ENCODE results near the gene ZNF385B. TPM values are rescaled to one million over a fixed set of nuclear protein-coding genes. Genes with fewer than 3 reads are reported as not detected.
A peak's percentile ranks its signal among the peaks of the same experiment; 100 is the strongest.

ZNF385B gene
- polyA plus RNA-seq, 1 of the 3 experiments (the other 2 are of a cell fraction), result 0.16 TPM

DNA sequence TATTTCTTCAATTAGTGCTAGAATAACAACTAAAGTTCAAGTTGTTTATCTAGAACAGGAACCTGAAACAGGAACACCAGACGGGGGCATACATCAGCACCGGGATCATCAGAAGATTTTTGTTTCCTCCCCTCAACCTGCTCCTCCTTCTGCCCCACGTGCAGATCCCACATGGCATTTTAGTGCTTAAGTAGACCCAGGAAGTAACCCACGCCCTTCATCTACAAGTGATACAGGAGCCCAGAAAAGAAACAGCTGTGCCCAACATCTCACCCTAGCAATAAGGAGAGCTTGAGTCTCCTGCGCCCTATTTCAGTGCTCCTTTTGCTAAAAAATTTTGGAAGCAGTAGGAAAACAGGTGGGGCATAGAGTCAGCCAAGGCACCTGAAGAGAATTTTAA, 5.2 kb downstream of the ZNF385B start (continued):
- TF ChIP-seq, protein P1, sequence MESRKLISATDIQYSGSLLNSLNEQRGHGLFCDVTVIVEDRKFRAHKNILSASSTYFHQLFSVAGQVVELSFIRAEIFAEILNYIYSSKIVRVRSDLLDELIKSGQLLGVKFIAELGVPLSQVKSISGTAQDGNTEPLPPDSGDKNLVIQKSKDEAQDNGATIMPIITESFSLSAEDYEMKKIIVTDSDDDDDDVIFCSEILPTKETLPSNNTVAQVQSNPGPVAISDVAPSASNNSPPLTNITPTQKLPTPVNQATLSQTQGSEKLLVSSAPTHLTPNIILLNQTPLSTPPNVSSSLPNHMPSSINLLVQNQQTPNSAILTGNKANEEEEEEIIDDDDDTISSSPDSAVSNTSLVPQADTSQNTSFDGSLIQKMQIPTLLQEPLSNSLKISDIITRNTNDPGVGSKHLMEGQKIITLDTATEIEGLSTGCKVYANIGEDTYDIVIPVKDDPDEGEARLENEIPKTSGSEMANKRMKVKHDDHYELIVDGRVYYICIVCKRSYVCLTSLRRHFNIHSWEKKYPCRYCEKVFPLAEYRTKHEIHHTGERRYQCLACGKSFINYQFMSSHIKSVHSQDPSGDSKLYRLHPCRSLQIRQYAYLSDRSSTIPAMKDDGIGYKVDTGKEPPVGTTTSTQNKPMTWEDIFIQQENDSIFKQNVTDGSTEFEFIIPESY (IDR thresholded peaks at IDR 0.05; ENCODE audit: borderline replicate concordance, low read depth), result no peak

DNA sequence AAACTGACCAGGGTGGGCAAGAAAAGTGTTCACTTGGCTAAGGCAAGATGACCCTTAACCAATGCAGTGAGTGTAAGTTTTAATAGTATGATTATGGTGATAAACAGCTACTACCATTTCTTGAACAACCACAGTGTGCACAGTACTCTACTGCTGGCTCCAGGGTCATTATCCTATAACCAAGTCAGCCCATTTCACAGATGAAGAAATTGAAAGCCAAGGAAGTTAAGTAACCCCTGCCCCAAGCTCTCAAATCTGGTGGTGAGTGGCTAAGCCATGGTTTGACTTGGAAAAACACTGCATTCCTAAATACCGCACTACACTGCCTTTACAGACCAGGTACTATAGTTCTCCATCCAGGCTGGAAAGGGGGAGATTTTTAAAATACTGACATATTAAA, 5.7 kb downstream of the ZNF385B start:
- H3K27ac ChIP-seq (ENCODE audit: low read depth in 2 of 2, low read length in 1 of 2), result no peak overlapping the region
- H3K27me3 ChIP-seq (ENCODE audit: insufficient read depth), result peaks cover 12% of the 10 kb centered on the region; the same call in 1 of the 2 replicates
- POLR2A ChIA-PET, result no interaction called here
- no peaks in the 10 kb centered on the region for H3F3A ChIP-seq (replicated peaks; ENCODE audit: insufficient read depth)
- no peak overlapping the region for H3K4me2 ChIP-seq
- 0 out of 2 replicates have a peak, but pooled peaks cover 4% of the 10 kb centered on the region for H3K9me3 ChIP-seq
- 0 out of 2 replicates have a peak, but pooled peaks cover 4% of the 10 kb centered on the region for H3K9me2 ChIP-seq
- no peak overlapping the region for H3K9ac ChIP-seq
- H3K4me1 ChIP-seq (ENCODE audit: control insufficient read depth in 1 of 2, insufficient read depth in 2 of 2, low read depth in 1 of 2, low read length in 1 of 2), result peaks cover 0 to 2% of the 10 kb centered on the region in 2 experiments; a peak in 1 of 4 replicates
- no peak overlapping the region for H3K4me3 ChIP-seq (ENCODE audit: low read depth in 2 of 2, low read length in 1 of 2)
- H3K36me3 ChIP-seq (replicated peaks in 1 of 2; ENCODE audit: control insufficient read depth in 1 of 2, insufficient read depth in 2 of 2, low read length in 1 of 2), result no peaks in the 10 kb centered on the region
- CTCF ChIA-PET, result interaction anchor here (0.6 to 1.9 kb wide), 3 partner anchors 13 to 222 kb away, joined by 3 to 9 read pairs (median 4); no protein-coding TSS in a partner anchor
- no peaks in the 10 kb centered on the region for H3K79me2 ChIP-seq (ENCODE audit: insufficient read depth)
- WGBS (ENCODE audit: low lambda C conversion rate), result 100% methylated on average over 1 of the region's 1 CpG
- TF ChIP-seq MXI1 (IDR thresholded peaks at IDR 0.05; ENCODE audit: low read depth, low read length), result no peak
- no peak for TF ChIP-seq TCF12 (IDR thresholded peaks at IDR 0.05)
- no peak for TF ChIP-seq JUND (IDR thresholded peaks at IDR 0.05)
- no peak for TF ChIP-seq SIN3A (IDR thresholded peaks at IDR 0.05; ENCODE audit: borderline replicate concordance, low read depth, low read length)
- TF ChIP-seq, protein P2, sequence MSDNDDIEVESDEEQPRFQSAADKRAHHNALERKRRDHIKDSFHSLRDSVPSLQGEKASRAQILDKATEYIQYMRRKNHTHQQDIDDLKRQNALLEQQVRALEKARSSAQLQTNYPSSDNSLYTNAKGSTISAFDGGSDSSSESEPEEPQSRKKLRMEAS (IDR thresholded peaks at IDR 0.05; ENCODE audit: low read depth), result no peak
- TF ChIP-seq, protein P3, sequence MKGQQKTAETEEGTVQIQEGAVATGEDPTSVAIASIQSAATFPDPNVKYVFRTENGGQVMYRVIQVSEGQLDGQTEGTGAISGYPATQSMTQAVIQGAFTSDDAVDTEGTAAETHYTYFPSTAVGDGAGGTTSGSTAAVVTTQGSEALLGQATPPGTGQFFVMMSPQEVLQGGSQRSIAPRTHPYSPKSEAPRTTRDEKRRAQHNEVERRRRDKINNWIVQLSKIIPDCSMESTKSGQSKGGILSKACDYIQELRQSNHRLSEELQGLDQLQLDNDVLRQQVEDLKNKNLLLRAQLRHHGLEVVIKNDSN (IDR thresholded peaks at IDR 0.05; ENCODE audit: borderline replicate concordance, low read depth), result no peak
- TF ChIP-seq EP300 (IDR thresholded peaks at IDR 0.05; ENCODE audit: borderline replicate concordance in 1 of 2, low read depth in 1 of 2, low read length in 1 of 2), result no peak
- no peak for TF ChIP-seq SMC3 (IDR thresholded peaks at IDR 0.05; ENCODE audit: low read depth, low read length)
- TF ChIP-seq CHD2 (IDR thresholded peaks at IDR 0.05; ENCODE audit: low read length, partially characterized antibody), result no peak
- TF ChIP-seq MEF2A (IDR thresholded peaks at IDR 0.05; ENCODE audit: borderline replicate concordance, low read depth), result no peak
- no peak for TF ChIP-seq RXRA (IDR thresholded peaks at IDR 0.05; ENCODE audit: borderline replicate concordance, low read depth)
- no peak overlapping the region for H2AFZ ChIP-seq (ENCODE audit: low read depth)
- DNase-seq, result no peak
- no peaks in the 10 kb centered on the region for H4K20me1 ChIP-seq (ENCODE audit: insufficient read depth)

DNA sequence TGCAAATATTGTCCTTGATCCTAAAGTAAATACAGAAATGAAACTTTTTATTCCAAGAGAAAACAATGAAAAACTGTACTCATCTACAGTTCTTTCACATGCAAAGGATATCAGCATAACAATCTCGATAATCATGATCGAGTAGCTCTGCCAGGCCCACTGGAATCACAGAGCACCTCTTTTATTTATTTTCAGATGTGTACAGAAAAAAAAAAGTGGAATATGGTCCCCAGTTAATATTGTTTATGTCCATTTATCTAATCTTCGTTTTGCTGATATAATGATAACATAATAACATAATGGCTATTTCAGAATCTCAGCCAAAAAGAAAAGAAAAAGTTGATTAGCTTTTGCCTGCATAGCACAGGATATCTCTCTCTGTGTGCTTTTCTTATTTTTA, 6.5 kb downstream of the ZNF385B start:
- 8% methylated on average over 3 of the region's 3 CpGs for WGBS (ENCODE audit: low lambda C conversion rate)
- Histone ChIP-seq H3K4me3 (ENCODE audit: low read depth in 2 of 2, low read length in 1 of 2) (no peak overlapping the region), H3K9me2 (0 out of 2 replicates have a peak, but pooled peaks cover 4% of the 10 kb centered on the region), H3K36me3 (replicated peaks in 1 of 2; ENCODE audit: control insufficient read depth in 1 of 2, insufficient read depth in 2 of 2, low read length in 1 of 2) (no peaks in the 10 kb centered on the region), H2AFZ (ENCODE audit: low read depth) (no peak overlapping the region), H3K4me1 (ENCODE audit: control insufficient read depth in 1 of 2, insufficient read depth in 2 of 2, low read depth in 1 of 2, low read length in 1 of 2) (peaks cover 0 to 2% of the 10 kb centered on the region in 2 experiments; a peak in 1 of 4 replicates), H3K79me2 (ENCODE audit: insufficient read depth) (no peaks in the 10 kb centered on the region), H3K9me3 (0 out of 2 replicates have a peak, but pooled peaks cover 4% of the 10 kb centered on the region), H3K4me2 (no peak overlapping the region), H3K27ac (ENCODE audit: low read depth in 2 of 2, low read length in 1 of 2) (no peak overlapping the region), H4K20me1 (ENCODE audit: insufficient read depth) (no peaks in the 10 kb centered on the region), H3K9ac (no peak overlapping the region), H3K27me3 (ENCODE audit: insufficient read depth) (peaks cover 4% of the 10 kb centered on the region; the same call in 1 of the 2 replicates), H3F3A (replicated peaks; ENCODE audit: insufficient read depth) (no peaks in the 10 kb centered on the region)
- peak; percentile 36 for DNase-seq
- ChIA-PET CTCF (interaction anchor here (0.8 to 1.9 kb wide), 4 partner anchors 12 to 223 kb away, joined by 3 to 9 read pairs (median 4); no protein-coding TSS in a partner anchor), POLR2A (no interaction called here)
- TF ChIP-seq NFIC (IDR thresholded peaks at IDR 0.05; ENCODE audit: borderline replicate concordance) (no peak), JUND (IDR thresholded peaks at IDR 0.05) (no peak), CHD2 (IDR thresholded peaks at IDR 0.05; ENCODE audit: low read length, partially characterized antibody) (no peak), EP300 (IDR thresholded peaks at IDR 0.05; ENCODE audit: borderline replicate concordance in 1 of 2, low read depth in 1 of 2, low read length in 1 of 2) (peak in 1 of 2 experiments; percentile 66; a peak in 1 of 4 replicates), GATA2 (CRISPR knock-in tag; IDR thresholded peaks at IDR 0.05) (peak; percentile 80), YY1 (IDR thresholded peaks at IDR 0.05; ENCODE audit: low read depth) (no peak), RCOR1 (IDR thresholded peaks at IDR 0.05; ENCODE audit: low read length) (peak; percentile 74; the same call in 1 of the 2 replicates)
